HepG2 (cell line): ENCODE results near the gene AGAP1. TPM values are rescaled to one million over a fixed set of nuclear protein-coding genes. Genes with fewer than 3 reads are reported as not detected.
A peak's percentile ranks its signal among the peaks of the same experiment; 100 is the strongest.

Source experiments
- ATAC-seq: fragments of 200-7000 bp; cut with Tn5 transposase; 3 replicates; pipeline ENCODE4 v1.9.1; 2020; ENCODE audit warnings: mild to moderate bottlenecking, moderate library complexity
- BruUV-seq: library from RNA; stranded (reverse); fragments of 400-500 nt; replicated peaks from 2 replicates; lab custom pipeline; 2021; lab: Mats Ljungman, UMichigan
- CTCF ChIA-PET: fragments of 300-600 bp; formaldehyde crosslinking; extraction: SDS; loops from one replicate; lab custom pipeline; 2021; ENCODE audit warnings: low total read pairs, inconsistent platforms, low intra/inter-chr PET ratio; lab: Yijun Ruan, JAX
- POLR2A ChIA-PET: fragments of 350-600 bp; sonication (Branson Sonifier 250); formaldehyde crosslinking; loops from one replicate; lab custom pipeline; 2020; ENCODE audit warnings: antibody characterized with exemption, inconsistent platforms; lab: Yijun Ruan, JAX
- DNase-seq: peaks from one replicate; pipeline ENCODE4 v3.0.0-alpha.2; 2015; ENCODE audit warnings: low spot score
- FAIRE-seq: peaks from 3 replicates; lab custom pipeline; 2011; peaks lifted over from hg19 to GRCh38; lab: Jason Lieb, UNC
- H2AFZ ChIP-seq: one replicate; pipeline ENCODE4 v1.6.1; 2011; ENCODE audit warnings: low read length, inconsistent platforms
- H3K27ac ChIP-seq: fragments of 300-600 bp; 3 replicates; pipeline ENCODE4 v1.8.0; 2011; ENCODE audit warnings: mixed run types, mild to moderate bottlenecking, mixed read lengths, low read length, inconsistent platforms; ENCODE audit not compliant: insufficient read depth; ENCODE audit errors: extremely low read length
- H3K27me3 ChIP-seq, 2 experiments: fragments of 200-600 bp in 1 of 2; 2 replicates in 1 of 2; 3 replicates in 1 of 2; pipeline versions ENCODE4 v1.6.0 to v1.8.0; 2011; ENCODE audit warnings: low read length in 2 of 2, mild to moderate bottlenecking in 2 of 2, moderate library complexity in 2 of 2, inconsistent platforms in 1 of 2; ENCODE audit not compliant: insufficient read depth in 2 of 2, control insufficient read depth in 1 of 2
- H3K36me3 ChIP-seq, 2 experiments: fragments of 200-600 bp in 1 of 2; replicated peaks in 1 of 2; 2 replicates in 1 of 2; 3 replicates in 1 of 2; pipeline versions ENCODE4 v1.5.1 to v1.8.0; 2011; ENCODE audit warnings: low read length in 2 of 2, inconsistent platforms in 1 of 2; ENCODE audit not compliant: insufficient read depth in 2 of 2, control insufficient read depth in 1 of 2
- H3K4me1 ChIP-seq: 2 replicates; pipeline ENCODE4 v1.5.1; 2012; ENCODE audit warnings: low read length, inconsistent platforms; ENCODE audit not compliant: insufficient read depth
- H3K4me2 ChIP-seq: 2 replicates; pipeline ENCODE4 v1.6.0; 2011; ENCODE audit warnings: low read depth, low read length, inconsistent platforms
- H3K4me3 ChIP-seq, 3 experiments: fragments of 200-600 bp in 1 of 3; sonication (generic), shearing (Covaris generic) in 1 of 3; replicated peaks in 1 of 3; 2 replicates each; pipeline ENCODE4 v1.5.1; 2011 to 2016; ENCODE audit warnings: low read length in 3 of 3, inconsistent platforms in 2 of 3, low read depth in 2 of 3, mild to moderate bottlenecking in 2 of 3, control low read depth in 1 of 3, mixed read lengths in 1 of 3; ENCODE audit not compliant: insufficient read depth in 1 of 3
- H3K79me2 ChIP-seq: one replicate; pipeline ENCODE4 v1.6.1; 2011; ENCODE audit warnings: low read length, inconsistent platforms; ENCODE audit not compliant: insufficient read depth
- H3K9ac ChIP-seq: 2 replicates; pipeline ENCODE4 v1.6.0; 2011; ENCODE audit warnings: mild to moderate bottlenecking, low read depth, low read length, inconsistent platforms; ENCODE audit not compliant: insufficient read depth
- H3K9me3 ChIP-seq: 2 replicates; pipeline ENCODE4 v1.5.1; 2012; ENCODE audit warnings: mild to moderate bottlenecking, low read length
- H4K20me1 ChIP-seq: 2 replicates; pipeline ENCODE4 v1.6.0; 2011; ENCODE audit warnings: inconsistent platforms, mild to moderate bottlenecking, low read length, moderate library complexity; ENCODE audit not compliant: insufficient read depth
- EZH2 ChIP-seq: conservative IDR thresholded peaks from 2 replicates; pipeline ENCODE4 v1.6.1; 2012; ENCODE audit warnings: mild to moderate bottlenecking, low read depth, low read length, moderate library complexity
- PHF5A ChIP-seq: IDR thresholded peaks from one replicate; pipeline ENCODE4 v1.6.1; 2018; ENCODE audit warnings: low read depth, missing genetic modification reagents; ENCODE audit not compliant: unreplicated experiment
- ZNF687 ChIP-seq: sonication (generic); formaldehyde crosslinking; IDR thresholded peaks from 2 replicates; pipeline ENCODE4 v1.5.1; 2020; ENCODE audit warnings: mild to moderate bottlenecking, missing genetic modification reagents, moderate library complexity
- WGBS: methylation state at CpG from one replicate; pipeline ENCODE4 v1.1.6; 2017; ENCODE audit warnings: low lambda C conversion rate; 5-methylcytosine and 5-hydroxymethylcytosine counted together
- in situ Hi-C: cut with HindIII; loops from 2 replicates; pipeline ENCODE4 v1.10.0; 2017; ENCODE audit warnings: low pct_unique_long_range_greater_than_20kb; ENCODE audit not compliant: extremely low pct_ligation_motif_present
- intact Hi-C: fragments of 100-400 bp; cut with micrococcal nuclease; formaldehyde crosslinking; loops from one replicate; pipeline ENCODE4 v1.10.0; 2022; ENCODE audit not compliant: unreplicated experiment
- polyA plus RNA-seq, 8 experiments: library from polyadenylated mRNA; depleted of rRNA in 3 of 8; stranded (reverse) in 7 of 8; unstranded in 1 of 8; fragments of >200 nt; fragmentation: Illumina TruSeq in 4 of 8; extraction: Trizol in 4 of 8; gene quantifications; 2 replicates each; pipeline versions ENCODE4 v1.2.1 to v1.2.3, GENCODE V29; 2011 to 2016; ENCODE audit warnings: low read depth in 4 of 8, missing spikeins in 1 of 8, mixed read lengths in 1 of 8; ENCODE audit not compliant: insufficient read depth in 1 of 8
- total RNA-seq, 5 experiments: library from RNA; depleted of rRNA; stranded (reverse); fragments of >200 nt; fragmentation: Illumina TruSeq; extraction: Trizol; gene quantifications; 2 replicates each; pipeline ENCODE4 v1.2.3, GENCODE V29; 2016; ENCODE audit warnings: low read depth in 1 of 5
- TF ChIP-seq, protein P1 (sequence below): sonication (generic); formaldehyde crosslinking; IDR thresholded peaks from 2 replicates; pipeline ENCODE4 v1.8.1; 2023; ENCODE audit warnings: mild to moderate bottlenecking, missing genetic modification reagents, borderline replicate concordance

The AGAP1 gene
- total and polyA plus RNA-seq, 2 of the 13 experiments (the other 11 are each of a cell fraction or from before 2014, with no cell fraction given) = 21.2 to 32.7 TPM

GRCh38 chr2:236163471-236164200 is 669.8 kb downstream of the AGAP1 start:
- Histone ChIP-seq H3K4me3 (peak overlapping the region in 2 of 3 experiments; percentile 9 to 48; a peak in 1 of 6 replicates), H3K27ac (no peak overlapping the region), H3K79me2 (no peaks in the 10 kb centered on the region), H2AFZ (no peak overlapping the region), H3K36me3 (no peaks in the 10 kb centered on the region), H3K4me2 (peak overlapping the region; percentile 51), H4K20me1 (peaks cover 11% of the 10 kb centered on the region; the same call in 1 of the 2 replicates), H3K27me3 (peaks cover 25 to 88% of the 10 kb centered on the region in 2 experiments), H3K9ac (no peak overlapping the region), H3K9me3 (no peaks in the 10 kb centered on the region), H3K4me1 (peaks cover 19% of the 10 kb centered on the region)
- in situ Hi-C loops (no loop called here), intact Hi-C loops (no loop called here)
- BruUV-seq = no TSS peak
- WGBS = 69% methylated on average over 34 of the region's 59 CpGs
- no peak for FAIRE-seq
- no peak for DNase-seq
- TF ChIP-seq, protein P1, sequence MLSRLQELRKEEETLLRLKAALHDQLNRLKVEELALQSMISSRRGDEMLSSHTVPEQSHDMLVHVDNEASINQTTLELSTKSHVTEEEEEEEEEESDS (CRISPR knock-in tag) = no peak
- TF ChIP-seq ZNF687 (peak; percentile 53), PHF5A (no peak), EZH2 (peak; percentile 30; the same call in 1 of the 2 replicates)
- POLR2A ChIA-PET = no interaction called here
- no peak for ATAC-seq
- CTCF ChIA-PET = no interaction called here
